Omental fat pad (tissue), 4 donors: ENCODE data around the gene IGFN1. TPM values are rescaled to one million over a fixed set of nuclear protein-coding genes. Genes with fewer than 3 reads are reported as not detected.
A peak's percentile ranks its signal among the peaks of the same experiment; 100 is the strongest.

Experiments
- ATAC-seq: fragments of 150-250 bp; one replicate; pipeline ENCODE4 v1.9.1; 2016; ENCODE audit warnings: mild to moderate bottlenecking, moderate library complexity; ENCODE audit not compliant: low FRiP score
- DNase-seq: peaks from one replicate; pipeline ENCODE4 v3.0.0-alpha.2; 2019; ENCODE audit warnings: low spot score
- total RNA-seq, 4 donors: library from RNA; depleted of rRNA; stranded (reverse); fragments of >200 nt; gene quantifications; one replicate each; pipeline ENCODE4 v1.1.0, GENCODE V29; 2016
- TF ChIP-seq, protein P1 (sequence below), 3 donors: fragments of 450-650 bp; IDR thresholded peaks; one replicate each; pipeline ENCODE4 v1.5.1; 2016 to 2017; ENCODE audit warnings: antibody characterized with exemption in 3 of 3, mild to moderate bottlenecking in 3 of 3, moderate library complexity in 2 of 3

Gene IGFN1
- total RNA-seq, 4 donors from 2014 or later = 0.12 TPM; not detected in 3

DNA sequence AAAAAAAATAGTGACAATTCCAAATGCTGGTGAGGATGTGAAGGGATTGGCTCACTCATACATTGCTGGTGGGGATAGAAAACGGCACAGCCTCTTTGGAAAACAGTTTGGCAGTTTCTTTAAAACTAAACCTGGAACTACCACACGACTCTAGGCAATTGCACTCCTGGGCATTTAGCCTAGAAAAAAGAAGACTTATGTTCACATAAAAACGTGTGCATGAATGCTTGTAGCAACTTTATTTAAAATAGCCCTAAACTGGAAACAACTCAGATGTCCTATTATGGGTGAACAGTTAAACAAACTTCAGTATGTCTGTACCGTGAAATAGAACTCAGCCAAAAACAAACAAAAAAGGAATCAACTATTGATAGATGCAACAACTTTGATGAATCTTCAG is 26.9 kb upstream of the IGFN1 start:
- DNase-seq (no peak), ATAC-seq (no peak)
- TF ChIP-seq, protein P1, sequence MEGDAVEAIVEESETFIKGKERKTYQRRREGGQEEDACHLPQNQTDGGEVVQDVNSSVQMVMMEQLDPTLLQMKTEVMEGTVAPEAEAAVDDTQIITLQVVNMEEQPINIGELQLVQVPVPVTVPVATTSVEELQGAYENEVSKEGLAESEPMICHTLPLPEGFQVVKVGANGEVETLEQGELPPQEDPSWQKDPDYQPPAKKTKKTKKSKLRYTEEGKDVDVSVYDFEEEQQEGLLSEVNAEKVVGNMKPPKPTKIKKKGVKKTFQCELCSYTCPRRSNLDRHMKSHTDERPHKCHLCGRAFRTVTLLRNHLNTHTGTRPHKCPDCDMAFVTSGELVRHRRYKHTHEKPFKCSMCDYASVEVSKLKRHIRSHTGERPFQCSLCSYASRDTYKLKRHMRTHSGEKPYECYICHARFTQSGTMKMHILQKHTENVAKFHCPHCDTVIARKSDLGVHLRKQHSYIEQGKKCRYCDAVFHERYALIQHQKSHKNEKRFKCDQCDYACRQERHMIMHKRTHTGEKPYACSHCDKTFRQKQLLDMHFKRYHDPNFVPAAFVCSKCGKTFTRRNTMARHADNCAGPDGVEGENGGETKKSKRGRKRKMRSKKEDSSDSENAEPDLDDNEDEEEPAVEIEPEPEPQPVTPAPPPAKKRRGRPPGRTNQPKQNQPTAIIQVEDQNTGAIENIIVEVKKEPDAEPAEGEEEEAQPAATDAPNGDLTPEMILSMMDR (IDR thresholded peaks at IDR 0.05) = no peak

DNA sequence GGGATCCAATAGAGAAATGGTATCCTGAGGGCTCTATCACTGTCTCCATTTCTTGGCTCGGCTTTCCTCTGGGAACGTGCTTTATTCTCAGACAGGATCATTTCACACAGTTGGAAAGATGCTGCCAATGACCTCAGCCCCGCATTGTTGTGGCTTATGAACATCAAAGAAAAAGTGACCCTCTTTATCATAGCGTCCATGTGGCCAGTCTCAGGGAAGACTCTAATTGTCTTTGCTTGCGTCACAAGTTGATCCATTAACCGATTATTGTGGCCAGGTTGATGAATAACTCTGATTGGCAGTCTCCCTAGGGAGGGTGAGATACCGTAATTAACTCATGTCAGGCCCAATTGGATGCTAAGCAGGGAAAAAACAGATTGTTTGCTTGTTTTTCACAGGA is 26.0 kb upstream of the IGFN1 start:
- TF ChIP-seq, protein P1 (IDR thresholded peaks at IDR 0.05) = no peak
- ATAC-seq (no peak), DNase-seq (no peak)

DNA sequence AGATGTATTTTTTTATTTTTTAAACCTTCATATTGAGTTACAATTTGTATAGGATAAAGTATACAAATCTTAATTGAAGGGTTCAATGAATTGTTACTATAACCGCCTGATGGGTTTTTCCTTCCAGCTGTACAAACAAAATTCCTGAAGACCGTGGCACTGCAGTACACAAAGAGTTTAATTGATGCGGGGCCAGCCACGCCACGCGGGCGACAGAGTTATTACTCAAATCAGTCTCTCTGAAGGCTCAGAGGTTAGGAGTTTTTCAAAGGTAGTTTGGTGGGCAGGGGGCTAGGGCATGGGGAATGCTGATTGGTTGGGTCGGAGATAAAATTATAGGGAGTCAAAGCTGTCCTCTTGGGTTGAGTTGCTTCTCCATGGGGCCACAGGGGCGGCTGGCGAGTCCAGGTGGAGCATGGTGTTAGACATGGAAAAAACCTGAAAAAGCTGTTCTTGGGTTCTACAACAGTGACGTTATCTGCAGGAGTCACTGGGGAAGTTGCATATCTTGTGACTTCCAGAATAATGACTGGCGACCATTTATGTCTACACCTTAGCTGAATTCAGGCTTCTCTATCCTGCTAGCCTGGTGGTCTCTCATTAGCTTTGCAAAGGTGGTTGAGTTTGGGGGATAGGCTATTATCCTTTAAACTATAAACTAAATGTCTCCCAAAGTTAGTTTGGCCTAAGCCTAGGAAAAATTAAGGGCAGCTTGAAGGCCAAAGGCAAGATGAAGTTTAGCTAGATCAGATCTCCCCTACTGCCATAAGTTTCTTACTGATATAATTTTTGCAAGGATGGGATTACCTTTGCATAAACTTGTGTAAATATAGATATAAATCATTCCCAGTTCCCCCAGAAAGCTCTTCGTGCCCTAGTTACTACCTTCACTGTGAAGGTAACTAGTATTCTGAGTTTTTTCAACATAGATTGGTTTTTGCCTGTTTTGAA is 23.3 kb upstream of the IGFN1 start:
- TF ChIP-seq, protein P1 (IDR thresholded peaks at IDR 0.05) = no peak
- no peak for ATAC-seq
- no peak for DNase-seq

DNA sequence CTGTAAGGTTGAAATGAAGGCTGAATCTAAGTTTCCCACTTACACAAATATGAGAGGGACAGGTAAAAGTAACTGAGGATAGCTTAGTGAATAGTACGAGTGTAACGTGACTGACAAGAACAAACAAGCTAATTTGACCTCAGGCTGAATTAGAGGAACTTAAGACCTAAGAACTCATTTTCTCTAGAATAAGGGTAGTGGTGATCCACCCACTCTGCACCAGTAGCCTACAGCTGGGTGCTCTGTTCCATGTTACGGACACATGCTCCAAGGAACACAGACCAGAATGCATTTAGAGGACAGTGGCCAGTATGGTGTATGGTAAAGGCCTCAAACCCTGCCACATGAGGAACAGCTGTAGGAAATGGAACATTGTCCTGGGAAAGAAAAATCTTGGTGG is 21.4 kb upstream of the IGFN1 start:
- TF ChIP-seq, protein P1 (IDR thresholded peaks at IDR 0.05) = no peak
- DNase-seq (no peak), ATAC-seq (no peak)

DNA sequence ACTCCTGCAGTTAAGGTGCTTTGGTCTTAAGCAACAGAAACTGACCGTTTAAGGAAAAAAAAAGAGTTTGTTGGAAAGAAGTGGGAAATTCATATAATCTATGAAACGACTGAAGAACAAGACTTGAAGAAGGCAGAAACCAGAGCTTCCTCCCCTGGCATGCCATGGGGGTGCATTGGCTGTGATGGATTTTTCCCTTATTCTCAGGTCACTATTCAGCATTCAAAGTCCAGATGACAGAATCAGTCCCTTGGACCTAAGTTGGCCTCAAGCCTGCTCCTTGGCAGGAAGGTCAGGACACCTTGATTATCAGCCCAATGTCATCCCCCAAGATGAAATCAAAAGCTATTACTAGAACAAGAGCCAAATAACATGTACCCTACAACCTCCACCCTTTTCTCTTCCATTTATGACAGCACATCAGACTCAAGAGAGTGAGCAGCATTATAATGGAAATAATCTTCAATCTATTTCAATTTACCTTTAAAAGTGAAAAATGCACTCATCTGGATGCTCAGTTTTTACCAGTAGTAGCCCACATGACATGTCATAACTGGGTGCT is 20.6 kb upstream of the IGFN1 start:
- TF ChIP-seq, protein P1 (IDR thresholded peaks at IDR 0.05) = no peak
- no peak for ATAC-seq
- DNase-seq = no peak

DNA sequence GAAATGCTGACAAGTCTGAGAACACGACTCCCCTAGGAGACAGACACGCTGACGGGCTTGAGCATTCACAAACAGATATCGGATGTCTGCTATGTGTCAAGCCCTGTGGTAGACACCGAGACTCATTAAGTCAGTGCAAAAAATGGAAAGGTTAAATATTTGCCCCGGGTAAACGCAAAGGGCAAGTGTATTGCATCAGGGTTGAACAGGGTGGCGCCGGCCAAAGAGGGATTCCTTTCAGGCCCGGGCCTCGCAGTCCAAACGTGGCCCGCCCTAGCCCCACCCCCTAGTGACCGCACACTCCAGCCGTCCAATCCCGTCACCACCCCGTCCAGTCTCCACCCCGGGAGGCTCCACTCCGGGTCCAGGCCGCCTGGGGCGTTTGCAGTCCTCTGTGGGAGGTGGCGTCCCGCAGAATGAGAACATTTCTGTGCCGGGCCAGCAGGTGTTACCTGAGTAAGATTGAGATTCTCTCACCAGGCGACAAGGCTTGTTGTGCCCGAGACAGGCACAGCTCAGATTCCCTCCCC is 20.0 kb upstream of the IGFN1 start:
- TF ChIP-seq, protein P1 (IDR thresholded peaks at IDR 0.05) = no peak
- DNase-seq = peak; percentile 81
- ATAC-seq = peak; percentile 100
